DOHH2 (cell line): ENCODE data around the gene PSMG1.

Experiments
- CTCF ChIP-seq: fragments of 200-600 bp; sonication (generic); IDR thresholded peaks from one replicate; pipeline ENCODE4 v1.5.1; 2014; ENCODE audit warnings: antibody characterized with exemption, mild to moderate bottlenecking, low read depth, low read length; ENCODE audit not compliant: poor library complexity, severe bottlenecking
- EZH2phosphoT487 ChIP-seq: fragments of 200-600 bp; sonication (generic); IDR thresholded peaks from 2 replicates; pipeline ENCODE4 v1.6.1; 2017; ENCODE audit warnings: borderline replicate concordance, mild to moderate bottlenecking, antibody characterized with exemption, low read length, moderate library complexity, mixed read lengths

- TF ChIP-seq CTCF (no peak), EZH2phosphoT487 (no peak)
Observed at GRCh38 chr21:39183272-39184049, at the start of gene PSMG1.
